ENCODE data around the gene OLFML2B. TPM values are rescaled to one million over a fixed set of nuclear protein-coding genes. Genes with fewer than 3 reads are reported as not detected.

The OLFML2B gene
- polyA plus RNA-seq (2013): 0.22 and 0.33 TPM in 2 replicates

- Histone ChIP-seq H3K9ac (ENCODE audit: low read length) (no peak within 1 kb of the TSS), H3K14ac (ENCODE audit: low read length) (no peak within 1 kb of the TSS), H3K4me3 (ENCODE audit: low read depth, low read length) (peak within 1 kb of the TSS; percentile 72), H3K27me3 (ENCODE audit: insufficient read depth, low read length) (peaks cover 17% of the 10 kb centered on the region), H3K4me2 (ENCODE audit: low read length) (peak within 1 kb of the TSS; percentile 75), H4K12ac (ENCODE audit: low read depth, low read length) (no peak within 1 kb of the TSS), H3K79me2 (ENCODE audit: control insufficient read depth, insufficient read depth, low read length, poor library complexity) (no peaks in the 10 kb centered on the region), H3K36me3 (ENCODE audit: control insufficient read depth in 1 of 2, insufficient read depth in 2 of 2, low read length in 2 of 2) (no peaks in the 10 kb centered on the region), H2BK12ac (ENCODE audit: low read length) (no peak within 1 kb of the TSS), H2AFZ (ENCODE audit: insufficient read depth, low read length, poor library complexity) (peak within 1 kb of the TSS; percentile 50), H3K27ac (ENCODE audit: low read depth, low read length) (no peak within 1 kb of the TSS), H3K79me1 (ENCODE audit: low read length) (no peaks in the 10 kb centered on the region), H2AK5ac (ENCODE audit: low read length) (no peak within 1 kb of the TSS), H3K4me1 (ENCODE audit: control insufficient read depth in 1 of 2, insufficient read depth in 2 of 2, low read length in 2 of 2) (peaks cover 0 to 5% of the 10 kb centered on the region in 2 experiments), H3K18ac (ENCODE audit: low read length) (no peak within 1 kb of the TSS), H4K8ac (ENCODE audit: low read depth, low read length) (peak within 1 kb of the TSS; percentile 4), H2BK120ac (ENCODE audit: insufficient read depth, low read length, poor library complexity) (no peak within 1 kb of the TSS), H3K23ac (ENCODE audit: low read length) (no peak within 1 kb of the TSS), H3K4ac (ENCODE audit: low read depth, low read length) (no peak within 1 kb of the TSS), H4K91ac (ENCODE audit: low read depth, low read length) (no peak within 1 kb of the TSS), H3K9me3 (ENCODE audit: insufficient read depth, low read depth, low read length) (peaks cover 1% of the 10 kb centered on the region), H2BK5ac (ENCODE audit: low read depth, low read length, poor library complexity) (no peak within 1 kb of the TSS)
- DNase-seq: peak in 1 of 2 donors; percentile 50
- no CpG with 5 or more reads among the region's 85 CpGs for WGBS (ENCODE audit: extremely low coverage, insufficient coverage, insufficient read length)
Measured at GRCh38 chr1:162023547-162024501, at the start of gene OLFML2B. Gene OLFML2B, minus strand, starts transcription at chr1:162023869. Its CDS starts 439 bp downstream, at chr1:162023430.

- no peak overlapping the region for H3K4me3 ChIP-seq (ENCODE audit: low read depth, low read length)
- H2AK5ac ChIP-seq (ENCODE audit: low read length): no peak overlapping the region
- peaks cover 5 to 11% of the 10 kb centered on the region in 2 experiments for H3K4me1 ChIP-seq (ENCODE audit: control insufficient read depth in 1 of 2, insufficient read depth in 2 of 2, low read length in 2 of 2)
- H2BK12ac ChIP-seq (ENCODE audit: low read length): no peak overlapping the region
- no peak for DNase-seq
- H2BK5ac ChIP-seq (ENCODE audit: low read depth, low read length, poor library complexity): no peak overlapping the region
- peaks cover 3% of the 10 kb centered on the region for H3K9me3 ChIP-seq (ENCODE audit: insufficient read depth, low read depth, low read length)
- no peak overlapping the region for H3K4ac ChIP-seq (ENCODE audit: low read depth, low read length)
- H3K4me2 ChIP-seq (ENCODE audit: low read length): no peak overlapping the region
- no CpG with 5 or more reads among the region's 3 CpGs for WGBS (ENCODE audit: extremely low coverage, insufficient coverage, insufficient read length)
- no peak overlapping the region for H3K14ac ChIP-seq (ENCODE audit: low read length)
- H4K91ac ChIP-seq (ENCODE audit: low read depth, low read length): no peak overlapping the region
- H4K12ac ChIP-seq (ENCODE audit: low read depth, low read length): no peak overlapping the region
- H2BK120ac ChIP-seq (ENCODE audit: insufficient read depth, low read length, poor library complexity): no peak overlapping the region
- peaks cover 3% of the 10 kb centered on the region for H3K79me1 ChIP-seq (ENCODE audit: low read length)
- H3K36me3 ChIP-seq (ENCODE audit: control insufficient read depth in 1 of 2, insufficient read depth in 2 of 2, low read length in 2 of 2): no peaks in the 10 kb centered on the region
- H3K23ac ChIP-seq (ENCODE audit: low read length): no peak overlapping the region
- no peak overlapping the region for H3K27ac ChIP-seq (ENCODE audit: low read depth, low read length)
- H4K8ac ChIP-seq (ENCODE audit: low read depth, low read length): no peak overlapping the region
- H3K79me2 ChIP-seq (ENCODE audit: control insufficient read depth, insufficient read depth, low read length, poor library complexity): no peaks in the 10 kb centered on the region
- no peak overlapping the region for H3K18ac ChIP-seq (ENCODE audit: low read length)
- no peak overlapping the region for H3K9ac ChIP-seq (ENCODE audit: low read length)
- H3K27me3 ChIP-seq (ENCODE audit: insufficient read depth, low read length): no peaks in the 10 kb centered on the region
- no peak overlapping the region for H2AFZ ChIP-seq (ENCODE audit: insufficient read depth, low read length, poor library complexity)
Measured at GRCh38 chr1:162072740-162073139, 49.1 kb upstream of the OLFML2B start.

- Histone ChIP-seq H3K4me3 (ENCODE audit: low read depth, low read length) (peak overlapping the region; percentile 3), H3K14ac (ENCODE audit: low read length) (no peak overlapping the region), H4K91ac (ENCODE audit: low read depth, low read length) (no peak overlapping the region), H4K8ac (ENCODE audit: low read depth, low read length) (no peak overlapping the region), H3K27me3 (ENCODE audit: insufficient read depth, low read length) (no peaks in the 10 kb centered on the region), H3K79me2 (ENCODE audit: control insufficient read depth, insufficient read depth, low read length, poor library complexity) (no peaks in the 10 kb centered on the region), H3K18ac (ENCODE audit: low read length) (no peak overlapping the region), H3K4me1 (ENCODE audit: control insufficient read depth in 1 of 2, insufficient read depth in 2 of 2, low read length in 2 of 2) (peaks cover 5 to 11% of the 10 kb centered on the region in 2 experiments), H3K9me3 (ENCODE audit: insufficient read depth, low read depth, low read length) (peaks cover 3% of the 10 kb centered on the region), H2AFZ (ENCODE audit: insufficient read depth, low read length, poor library complexity) (no peak overlapping the region), H3K36me3 (ENCODE audit: control insufficient read depth in 1 of 2, insufficient read depth in 2 of 2, low read length in 2 of 2) (no peaks in the 10 kb centered on the region), H3K4ac (ENCODE audit: low read depth, low read length) (no peak overlapping the region), H2BK120ac (ENCODE audit: insufficient read depth, low read length, poor library complexity) (no peak overlapping the region), H4K12ac (ENCODE audit: low read depth, low read length) (no peak overlapping the region), H3K27ac (ENCODE audit: low read depth, low read length) (no peak overlapping the region), H2BK5ac (ENCODE audit: low read depth, low read length, poor library complexity) (no peak overlapping the region), H3K4me2 (ENCODE audit: low read length) (peak overlapping the region; percentile 75), H3K9ac (ENCODE audit: low read length) (no peak overlapping the region), H2AK5ac (ENCODE audit: low read length) (no peak overlapping the region), H3K23ac (ENCODE audit: low read length) (no peak overlapping the region), H2BK12ac (ENCODE audit: low read length) (no peak overlapping the region), H3K79me1 (ENCODE audit: low read length) (peaks cover 3% of the 10 kb centered on the region)
- DNase-seq: no peak
- no CpG with 5 or more reads among the region's 7 CpGs for WGBS (ENCODE audit: extremely low coverage, insufficient coverage, insufficient read length)
Measured at GRCh38 chr1:162070825-162071224, 47.2 kb upstream of the OLFML2B start.

GRCh38 chr1:162070094-162070748 is 46.6 kb upstream of the OLFML2B start:
- Histone ChIP-seq H2AK5ac (ENCODE audit: low read length) (no peak overlapping the region), H3K9ac (ENCODE audit: low read length) (peak overlapping the region; percentile 6), H3K9me3 (ENCODE audit: insufficient read depth, low read depth, low read length) (peaks cover 3% of the 10 kb centered on the region), H3K79me1 (ENCODE audit: low read length) (peaks cover 3% of the 10 kb centered on the region), H3K27ac (ENCODE audit: low read depth, low read length) (no peak overlapping the region), H2AFZ (ENCODE audit: insufficient read depth, low read length, poor library complexity) (peak overlapping the region; percentile 38), H3K18ac (ENCODE audit: low read length) (peak overlapping the region; percentile 49), H2BK12ac (ENCODE audit: low read length) (no peak overlapping the region), H3K14ac (ENCODE audit: low read length) (peak overlapping the region; percentile 31), H3K4me2 (ENCODE audit: low read length) (peak overlapping the region; percentile 75), H4K8ac (ENCODE audit: low read depth, low read length) (no peak overlapping the region), H4K91ac (ENCODE audit: low read depth, low read length) (peak overlapping the region; percentile 45), H3K79me2 (ENCODE audit: control insufficient read depth, insufficient read depth, low read length, poor library complexity) (no peaks in the 10 kb centered on the region), H2BK5ac (ENCODE audit: low read depth, low read length, poor library complexity) (no peak overlapping the region), H4K12ac (ENCODE audit: low read depth, low read length) (peak overlapping the region; percentile 24), H3K27me3 (ENCODE audit: insufficient read depth, low read length) (no peaks in the 10 kb centered on the region), H3K4me1 (ENCODE audit: control insufficient read depth in 1 of 2, insufficient read depth in 2 of 2, low read length in 2 of 2) (peaks cover 5 to 11% of the 10 kb centered on the region in 2 experiments), H3K4me3 (ENCODE audit: low read depth, low read length) (peak overlapping the region; percentile 89), H3K36me3 (ENCODE audit: control insufficient read depth in 1 of 2, insufficient read depth in 2 of 2, low read length in 2 of 2) (no peaks in the 10 kb centered on the region), H3K23ac (ENCODE audit: low read length) (no peak overlapping the region), H3K4ac (ENCODE audit: low read depth, low read length) (peak overlapping the region; percentile 47), H2BK120ac (ENCODE audit: insufficient read depth, low read length, poor library complexity) (no peak overlapping the region)
- no peak for DNase-seq
- no CpG with 5 or more reads among the region's 29 CpGs for WGBS (ENCODE audit: extremely low coverage, insufficient coverage, insufficient read length)
